HCT116 (cell line): Measurements from ENCODE around the gene C1orf53. TPM values are rescaled to one million over a fixed set of nuclear protein-coding genes. Genes with fewer than 3 reads are reported as not detected.

Experiments used
- ATAC-seq: fragments of 200-7000 bp; cut with Tn5 transposase; 2 replicates; pipeline ENCODE4 v1.9.1; 2020; ENCODE audit warnings: mild to moderate bottlenecking, moderate library complexity
- BruUV-seq: library from RNA; stranded (reverse); fragments of 400-500 nt; replicated peaks from 2 replicates; lab custom pipeline; 2021; lab: Mats Ljungman, UMichigan
- CTCF ChIA-PET: fragments of 300-600 bp; sonication (Branson Sonifier 250); formaldehyde crosslinking; loops from one replicate; lab custom pipeline; 2021; ENCODE audit warnings: antibody characterized with exemption; lab: Charles Lee
- POLR2A ChIA-PET: fragments of 300-600, 350-600 bp; sonication (Branson Sonifier 250); formaldehyde crosslinking; loops from one replicate; lab custom pipeline; 2021; ENCODE audit warnings: antibody characterized with exemption; lab: Charles Lee
- RAD21 ChIA-PET, 2 experiments: fragments of 300-600 bp; sonication (Branson Sonifier 250); formaldehyde crosslinking; loops; one replicate each; lab custom pipeline; 2023; ENCODE audit warnings: low total read pairs in 2 of 2; ENCODE audit not compliant: uncharacterized antibody in 2 of 2, unreplicated experiment in 2 of 2, low non-redundant PET in 1 of 2; lab: Charles Lee
- DNase-seq: peaks from one replicate; pipeline ENCODE4 v3.0.0-alpha.2; 2010; ENCODE audit warnings: low read depth, low spot score
- H2AFZ ChIP-seq: fragments of 200-600 bp; shearing (Covaris generic), sonication (generic); 2 replicates; pipeline ENCODE4 v1.6.1; 2017; ENCODE audit warnings: low read depth, mixed run types, mixed read lengths, antibody characterized with exemption, low read length; ENCODE audit not compliant: poor library complexity, severe bottlenecking
- H3K27ac ChIP-seq: 2 replicates; pipeline ENCODE4 v1.5.1; 2012; ENCODE audit warnings: low read depth, low read length
- H3K27me3 ChIP-seq: fragments of 200-600 bp; sonication (generic); 2 replicates; pipeline ENCODE4 v1.6.1; 2016; ENCODE audit warnings: mixed run types, low read length, mixed read lengths; ENCODE audit not compliant: insufficient read depth
- H3K36me3 ChIP-seq, 2 experiments: fragments of 200-500 bp in 1 of 2; fragments of 200-600 bp in 1 of 2; sonication (Bioruptor generic) in 1 of 2; sonication (generic) in 1 of 2; 2 replicates each; pipeline versions ENCODE4 v1.5.1 to v1.6.1; 2014 to 2016; ENCODE audit warnings: low read length in 2 of 2, inconsistent platforms in 1 of 2, mixed read lengths in 1 of 2, mixed run types in 1 of 2; ENCODE audit not compliant: insufficient read depth in 2 of 2, control insufficient read depth in 1 of 2
- H3K4me1 ChIP-seq, 2 experiments: fragments of 200-600 bp in 1 of 2; sonication (generic) in 1 of 2; 2 replicates each; pipeline versions ENCODE4 v1.5.1 to v1.6.1; 2012 to 2017; ENCODE audit warnings: low read length in 2 of 2, inconsistent platforms in 1 of 2, mild to moderate bottlenecking in 1 of 2, mixed read lengths in 1 of 2, mixed run types in 1 of 2, moderate library complexity in 1 of 2; ENCODE audit not compliant: insufficient read depth in 2 of 2, control insufficient read depth in 1 of 2
- H3K4me2 ChIP-seq: fragments of 200-600 bp; sonication (generic); 2 replicates; pipeline ENCODE4 v1.6.1; 2017; ENCODE audit warnings: mixed run types, low read length, mixed read lengths
- H3K4me3 ChIP-seq, 2 experiments: fragments of 200-600 bp in 1 of 2; sonication (generic) in 1 of 2; replicated peaks in 1 of 2; 2 replicates each; pipeline ENCODE4 v1.5.1; 2011 to 2016; ENCODE audit warnings: low read length in 2 of 2, control low read depth in 1 of 2, low read depth in 1 of 2, mild to moderate bottlenecking in 1 of 2, mixed read lengths in 1 of 2, mixed run types in 1 of 2
- H3K79me2 ChIP-seq: fragments of 200-600 bp; sonication (generic); 2 replicates; pipeline ENCODE4 v1.6.1; 2017; ENCODE audit warnings: mild to moderate bottlenecking, mixed run types, low read length, moderate library complexity, mixed read lengths; ENCODE audit not compliant: insufficient read depth
- H3K9ac ChIP-seq: fragments of 200-600 bp; sonication (generic); 2 replicates; pipeline ENCODE4 v1.6.1; 2016; ENCODE audit warnings: low read length, mixed read lengths
- H3K9me2 ChIP-seq: fragments of 200-600 bp; sonication (generic), shearing (Covaris generic); 2 replicates; pipeline ENCODE4 v1.6.1; 2017; ENCODE audit warnings: mixed run types, mild to moderate bottlenecking, moderate library complexity; ENCODE audit not compliant: insufficient read depth
- H3K9me3 ChIP-seq, 2 experiments: fragments of 200-500 bp in 1 of 2; fragments of 200-600 bp in 1 of 2; sonication (Bioruptor generic) in 1 of 2; sonication (generic) in 1 of 2; 2 replicates each; pipeline ENCODE4 v1.6.1; 2014 to 2017; ENCODE audit warnings: low read length in 2 of 2, mixed read lengths in 2 of 2, inconsistent platforms in 1 of 2, low read depth in 1 of 2, mild to moderate bottlenecking in 1 of 2, mixed run types in 1 of 2, moderate library complexity in 1 of 2; ENCODE audit not compliant: control insufficient read depth in 1 of 2, insufficient read depth in 1 of 2
- H4K20me1 ChIP-seq: fragments of 200-600 bp; sonication (generic), shearing (Covaris generic); 2 replicates; pipeline ENCODE4 v1.6.1; 2017; ENCODE audit warnings: mixed run types, mild to moderate bottlenecking, moderate library complexity; ENCODE audit not compliant: insufficient read depth
- CBX3 ChIP-seq: IDR thresholded peaks from 2 replicates; pipeline ENCODE4 v1.6.1; 2012; ENCODE audit warnings: low read depth
- CEBPB ChIP-seq: IDR thresholded peaks from 2 replicates; pipeline ENCODE4 v1.6.1; 2012; ENCODE audit warnings: low read depth
- CTCF ChIP-seq, 3 experiments: fragments of 200-600 bp in 1 of 3; sonication (generic) in 1 of 3; IDR thresholded peaks in 2 of 3; conservative IDR thresholded peaks in 1 of 3; 2 replicates each; pipeline ENCODE4 v1.5.1; 2012 to 2017; ENCODE audit warnings: low read depth in 2 of 3, low read length in 2 of 3, antibody characterized with exemption in 1 of 3, borderline replicate concordance in 1 of 3, control low read depth in 1 of 3, mild to moderate bottlenecking in 1 of 3, mixed read lengths in 1 of 3, mixed run types in 1 of 3, moderate library complexity in 1 of 3; ENCODE audit not compliant: insufficient read depth in 1 of 3
- EGR1 ChIP-seq: IDR thresholded peaks from 2 replicates; pipeline ENCODE4 v1.6.1; 2012; ENCODE audit warnings: low read depth
- ELF1 ChIP-seq: IDR thresholded peaks from 2 replicates; pipeline ENCODE4 v1.6.1; 2012; ENCODE audit warnings: low read depth, borderline replicate concordance
- EZH2phosphoT487 ChIP-seq: fragments of 200-600 bp; IDR thresholded peaks from 2 replicates; pipeline ENCODE4 v1.6.1; 2018; ENCODE audit warnings: antibody characterized with exemption, borderline replicate concordance
- JUND ChIP-seq: IDR thresholded peaks from 2 replicates; pipeline ENCODE4 v1.6.1; 2012
- POLR2AphosphoS5 ChIP-seq: IDR thresholded peaks from 2 replicates; pipeline ENCODE4 v1.6.1; 2011; ENCODE audit warnings: mild to moderate bottlenecking, low read depth, low read length, moderate library complexity
- RAD21 ChIP-seq: IDR thresholded peaks from 2 replicates; pipeline ENCODE4 v1.6.1; 2012; ENCODE audit warnings: low read depth, mild to moderate bottlenecking
- SIN3A ChIP-seq: IDR thresholded peaks from 2 replicates; pipeline ENCODE4 v1.6.1; 2012; ENCODE audit warnings: low read depth
- SRF ChIP-seq: IDR thresholded peaks from 2 replicates; pipeline ENCODE4 v1.6.1; 2012; ENCODE audit warnings: low read depth
- TCF7L2 ChIP-seq: IDR thresholded peaks from 2 replicates; pipeline ENCODE4 v1.7.0; 2011; ENCODE audit warnings: borderline replicate concordance, inconsistent platforms; ENCODE audit not compliant: insufficient read depth, insufficient read length; ENCODE audit errors: extremely low read depth
- YY1 ChIP-seq: IDR thresholded peaks from 2 replicates; pipeline ENCODE4 v1.6.1; 2011; ENCODE audit warnings: low read length, low read depth, moderate library complexity, mild to moderate bottlenecking; ENCODE audit not compliant: insufficient replicate concordance; ENCODE audit errors: extremely low read depth
- ZBTB33 ChIP-seq: IDR thresholded peaks from 2 replicates; pipeline ENCODE4 v1.6.1; 2011; ENCODE audit warnings: mild to moderate bottlenecking, low read length, moderate library complexity; ENCODE audit not compliant: insufficient replicate concordance; ENCODE audit errors: extremely low read depth
- ZFX ChIP-seq: fragments of 450-650 bp; IDR thresholded peaks from 2 replicates; pipeline ENCODE4 v1.6.1; 2017
- ZNF274 ChIP-seq: fragments of 200-500 bp; sonication (Bioruptor generic); IDR thresholded peaks from 2 replicates; pipeline ENCODE4 v1.6.1; 2014; ENCODE audit warnings: mild to moderate bottlenecking, low read depth, low read length, inconsistent platforms
- intact Hi-C: fragments of 100-400 bp; cut with micrococcal nuclease; formaldehyde crosslinking; loops from 2 replicates; pipeline ENCODE4 v1.10.0; 2022
- total RNA-seq: library from RNA; stranded (reverse); gene quantifications from one replicate; pipeline ENCODE4 v1.2.1, GENCODE V29; 2021; ENCODE audit not compliant: unreplicated experiment
- TF ChIP-seq, protein P1 (sequence below): IDR thresholded peaks from 2 replicates; pipeline ENCODE4 v1.6.1; 2012; ENCODE audit warnings: low read depth

Gene C1orf53
- total RNA-seq, 1 experiment from 2014 or later: 4.2 TPM

DNA sequence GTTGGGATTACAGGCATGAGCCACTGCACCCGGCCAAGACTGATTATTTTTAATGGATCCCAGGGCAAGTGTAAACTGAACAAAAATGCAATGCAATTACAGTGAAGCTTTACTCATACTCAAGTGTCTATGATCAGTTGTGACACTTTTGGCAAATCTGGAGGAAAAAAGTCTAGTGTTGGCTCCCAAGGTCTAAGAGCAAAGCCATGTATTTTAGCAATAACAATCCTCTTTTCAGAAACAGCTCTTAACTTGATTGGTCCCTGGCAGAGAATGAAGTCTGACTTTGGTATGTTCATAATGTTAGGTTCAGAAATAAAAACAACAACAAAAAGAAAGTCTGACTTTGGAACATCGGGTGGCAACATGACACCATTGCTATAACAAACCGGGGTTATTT lies 40.2 kb upstream of the C1orf53 start:
- RAD21 ChIA-PET: no interaction called here
- Histone ChIP-seq H4K20me1 (no peaks in the 10 kb centered on the region), H3K36me3 (no peaks in the 10 kb centered on the region), H3K4me1 (no peaks in the 10 kb centered on the region), H3K9me2 (no peaks in the 10 kb centered on the region), H3K79me2 (no peaks in the 10 kb centered on the region), H3K27ac (no peak overlapping the region), H3K9me3 (no peaks in the 10 kb centered on the region), H3K9ac (no peak overlapping the region), H2AFZ (no peak overlapping the region), H3K27me3 (no peaks in the 10 kb centered on the region), H3K4me3 (no peak overlapping the region), H3K4me2 (no peak overlapping the region)
- no TSS peak for BruUV-seq
- no peak for DNase-seq
- TF ChIP-seq SRF (no peak), ZFX (no peak), ZNF274 (no peak), ELF1 (no peak), CTCF (IDR thresholded peaks at IDR 0.05 in 2 of 3, conservative IDR thresholded peaks at IDR 0.05 in 1 of 3; ENCODE audit: borderline replicate concordance in 1 of 3, insufficient read depth in 1 of 3, low read depth in 2 of 3, low read length in 2 of 3) (no peak), SIN3A (no peak), JUND (no peak), ZBTB33 (no peak), YY1 (no peak), TCF7L2 (no peak), CBX3 (no peak), CEBPB (no peak), EGR1 (no peak), POLR2AphosphoS5 (no peak), EZH2phosphoT487 (no peak), RAD21 (no peak)
- TF ChIP-seq, protein P1, sequence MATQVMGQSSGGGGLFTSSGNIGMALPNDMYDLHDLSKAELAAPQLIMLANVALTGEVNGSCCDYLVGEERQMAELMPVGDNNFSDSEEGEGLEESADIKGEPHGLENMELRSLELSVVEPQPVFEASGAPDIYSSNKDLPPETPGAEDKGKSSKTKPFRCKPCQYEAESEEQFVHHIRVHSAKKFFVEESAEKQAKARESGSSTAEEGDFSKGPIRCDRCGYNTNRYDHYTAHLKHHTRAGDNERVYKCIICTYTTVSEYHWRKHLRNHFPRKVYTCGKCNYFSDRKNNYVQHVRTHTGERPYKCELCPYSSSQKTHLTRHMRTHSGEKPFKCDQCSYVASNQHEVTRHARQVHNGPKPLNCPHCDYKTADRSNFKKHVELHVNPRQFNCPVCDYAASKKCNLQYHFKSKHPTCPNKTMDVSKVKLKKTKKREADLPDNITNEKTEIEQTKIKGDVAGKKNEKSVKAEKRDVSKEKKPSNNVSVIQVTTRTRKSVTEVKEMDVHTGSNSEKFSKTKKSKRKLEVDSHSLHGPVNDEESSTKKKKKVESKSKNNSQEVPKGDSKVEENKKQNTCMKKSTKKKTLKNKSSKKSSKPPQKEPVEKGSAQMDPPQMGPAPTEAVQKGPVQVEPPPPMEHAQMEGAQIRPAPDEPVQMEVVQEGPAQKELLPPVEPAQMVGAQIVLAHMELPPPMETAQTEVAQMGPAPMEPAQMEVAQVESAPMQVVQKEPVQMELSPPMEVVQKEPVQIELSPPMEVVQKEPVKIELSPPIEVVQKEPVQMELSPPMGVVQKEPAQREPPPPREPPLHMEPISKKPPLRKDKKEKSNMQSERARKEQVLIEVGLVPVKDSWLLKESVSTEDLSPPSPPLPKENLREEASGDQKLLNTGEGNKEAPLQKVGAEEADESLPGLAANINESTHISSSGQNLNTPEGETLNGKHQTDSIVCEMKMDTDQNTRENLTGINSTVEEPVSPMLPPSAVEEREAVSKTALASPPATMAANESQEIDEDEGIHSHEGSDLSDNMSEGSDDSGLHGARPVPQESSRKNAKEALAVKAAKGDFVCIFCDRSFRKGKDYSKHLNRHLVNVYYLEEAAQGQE: no peak
- CTCF ChIA-PET: no interaction called here
- intact Hi-C loops: loop anchor here (10.0 kb wide), 1 partner anchor 167 kb away; no protein-coding TSS in a partner anchor
- POLR2A ChIA-PET: no interaction called here
- ATAC-seq: no peak
